ENCODE data around the gene RSBN1L.
A peak's percentile ranks its signal among the peaks of the same experiment; 100 is the strongest.

The RSBN1L gene

DNA sequence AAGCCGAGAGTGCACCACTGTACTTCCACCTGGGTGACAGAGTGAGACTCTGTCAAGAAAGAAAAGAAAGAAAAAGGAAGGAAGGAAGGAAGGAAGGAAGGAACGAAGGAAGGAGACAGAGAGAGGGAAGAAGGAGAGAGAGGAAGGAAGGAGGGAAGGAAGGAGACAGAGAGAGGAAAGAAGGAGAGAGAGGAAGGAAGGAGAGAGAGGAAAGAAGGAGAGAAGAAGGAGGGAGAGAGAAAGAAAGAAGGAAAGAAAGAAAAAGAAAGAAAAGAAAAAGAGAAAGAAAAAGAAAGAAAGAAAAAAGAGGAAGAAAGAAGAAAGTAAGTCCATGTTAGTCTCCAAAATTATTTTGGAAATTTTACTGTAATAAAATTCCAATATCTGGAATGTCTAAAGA is 33.4 kb upstream of the RSBN1L start:
- Histone ChIP-seq H3K9me3 (ENCODE audit: low read length) (no peaks in the 10 kb centered on the region), H3K9ac (ENCODE audit: low read length) (no peak overlapping the region), H3K4me1 (ENCODE audit: insufficient read depth, low read length) (no peaks in the 10 kb centered on the region), H3K27ac (ENCODE audit: low read depth, low read length) (no peak overlapping the region), H3K36me3 (ENCODE audit: insufficient read depth, low read length) (no peaks in the 10 kb centered on the region), H3K27me3 (ENCODE audit: control insufficient read depth in 1 of 2, insufficient read depth in 2 of 2, low read length in 2 of 2) (no peaks in the 10 kb centered on the region), H3K4me3 (ENCODE audit: low read depth in 1 of 2, low read length in 2 of 2) (no peak overlapping the region)

DNA sequence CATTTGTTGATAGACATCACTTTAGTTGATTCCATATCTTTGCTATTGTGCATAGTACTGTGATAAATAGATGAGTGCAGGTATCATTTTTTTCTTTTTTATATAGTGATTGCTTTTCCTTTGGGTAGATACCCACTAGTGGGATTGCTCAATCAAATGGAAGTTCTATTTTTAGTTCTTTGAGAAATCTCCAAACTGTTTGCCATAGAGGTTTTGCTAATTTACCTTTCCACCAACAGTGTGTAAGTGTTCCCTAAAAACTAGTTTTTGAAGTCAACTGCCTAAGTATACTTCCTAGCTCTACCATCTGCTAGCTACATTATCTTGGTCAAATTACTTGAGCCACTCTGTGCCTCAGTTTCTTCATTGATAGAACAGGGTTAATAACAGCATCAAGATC is 31.5 kb upstream of the RSBN1L start:
- H3K4me1 ChIP-seq (ENCODE audit: insufficient read depth, low read length): no peaks in the 10 kb centered on the region
- no peak overlapping the region for H3K27ac ChIP-seq (ENCODE audit: low read depth, low read length)
- no peak overlapping the region for H3K9ac ChIP-seq (ENCODE audit: low read length)
- H3K4me3 ChIP-seq (ENCODE audit: low read depth in 1 of 2, low read length in 2 of 2): no peak overlapping the region
- no peaks in the 10 kb centered on the region for H3K9me3 ChIP-seq (ENCODE audit: low read length)
- H3K36me3 ChIP-seq (ENCODE audit: insufficient read depth, low read length): no peaks in the 10 kb centered on the region
- no peaks in the 10 kb centered on the region for H3K27me3 ChIP-seq (ENCODE audit: control insufficient read depth in 1 of 2, insufficient read depth in 2 of 2, low read length in 2 of 2)

DNA sequence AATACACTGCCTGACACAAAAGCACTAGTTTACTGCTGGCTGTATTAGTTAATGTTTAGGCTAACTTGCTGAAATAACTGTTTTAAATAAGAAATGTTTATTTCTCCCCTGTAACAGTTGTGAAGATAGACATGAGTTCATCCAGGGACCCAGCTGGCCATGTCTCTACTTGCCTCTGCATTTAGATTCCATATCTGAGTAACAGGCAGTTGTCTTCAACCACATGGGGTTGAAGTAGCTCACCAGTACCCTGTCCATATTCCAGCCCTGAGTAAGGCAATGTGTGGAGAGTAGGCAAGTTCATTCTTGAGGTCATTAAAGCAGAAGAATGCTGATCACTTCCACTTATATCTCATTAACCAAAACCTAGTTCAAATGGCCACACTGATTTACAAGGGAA is 31.1 kb upstream of the RSBN1L start:
- no peaks in the 10 kb centered on the region for H3K36me3 ChIP-seq (ENCODE audit: insufficient read depth, low read length)
- H3K4me1 ChIP-seq (ENCODE audit: insufficient read depth, low read length): no peaks in the 10 kb centered on the region
- no peak overlapping the region for H3K9ac ChIP-seq (ENCODE audit: low read length)
- no peak overlapping the region for H3K27ac ChIP-seq (ENCODE audit: low read depth, low read length)
- no peaks in the 10 kb centered on the region for H3K9me3 ChIP-seq (ENCODE audit: low read length)
- H3K4me3 ChIP-seq (ENCODE audit: low read depth in 1 of 2, low read length in 2 of 2): no peak overlapping the region
- H3K27me3 ChIP-seq (ENCODE audit: control insufficient read depth in 1 of 2, insufficient read depth in 2 of 2, low read length in 2 of 2): no peaks in the 10 kb centered on the region

DNA sequence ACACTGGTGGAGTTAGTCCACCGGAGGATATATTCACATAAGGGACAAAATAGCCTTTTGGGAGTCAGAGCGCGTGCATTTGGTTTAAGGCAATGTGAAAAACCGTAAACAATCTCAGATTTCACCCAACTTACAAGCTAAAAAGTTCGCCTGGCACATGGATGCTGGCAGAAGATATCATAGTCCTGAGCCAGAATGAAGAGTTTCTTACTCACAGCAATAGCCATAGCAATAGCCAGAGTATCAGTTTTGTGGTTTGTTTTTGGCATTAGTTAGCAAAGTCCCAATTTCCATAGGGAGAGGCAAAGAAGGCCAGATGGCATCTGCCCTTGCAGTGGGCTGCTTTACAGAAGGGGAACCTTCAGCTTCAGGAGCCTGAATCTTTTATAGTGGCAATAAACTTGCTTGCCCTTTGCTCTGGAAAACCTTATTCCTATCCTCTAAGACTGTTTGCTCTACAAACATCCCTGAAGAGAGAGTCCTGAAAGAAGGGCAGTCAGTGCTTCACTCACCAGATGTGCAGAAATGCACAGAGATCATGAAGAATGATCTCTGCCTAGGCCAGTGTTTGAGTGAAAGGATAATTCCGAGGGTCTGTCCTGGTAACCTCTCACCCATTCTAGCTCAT is 28.7 kb upstream of the RSBN1L start:
- Histone ChIP-seq H3K4me3 (ENCODE audit: low read depth in 1 of 2, low read length in 2 of 2) (no peak overlapping the region), H3K9ac (ENCODE audit: low read length) (no peak overlapping the region), H3K4me1 (ENCODE audit: insufficient read depth, low read length) (no peaks in the 10 kb centered on the region), H3K27ac (ENCODE audit: low read depth, low read length) (no peak overlapping the region), H3K36me3 (ENCODE audit: insufficient read depth, low read length) (no peaks in the 10 kb centered on the region), H3K9me3 (ENCODE audit: low read length) (no peaks in the 10 kb centered on the region), H3K27me3 (ENCODE audit: control insufficient read depth in 1 of 2, insufficient read depth in 2 of 2, low read length in 2 of 2) (no peaks in the 10 kb centered on the region)

DNA sequence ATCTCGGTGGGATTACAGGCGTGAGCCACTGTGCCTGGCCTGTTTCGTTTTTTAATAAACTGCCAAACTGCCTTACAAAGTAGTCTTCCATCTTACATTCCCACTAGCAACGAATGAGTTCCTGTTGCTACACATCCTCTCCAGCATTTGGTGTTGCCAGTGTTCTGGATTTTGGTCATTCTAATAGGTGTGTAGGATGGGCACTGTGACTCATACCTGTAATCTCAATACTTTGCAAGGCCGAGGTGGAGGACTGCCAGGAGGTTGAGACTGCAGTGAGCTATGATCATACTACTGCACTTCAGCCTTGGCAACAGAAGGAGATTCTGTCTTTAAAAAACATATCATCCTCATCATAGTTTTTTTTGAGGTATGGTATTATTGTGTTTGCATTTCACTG is 21.4 kb upstream of the RSBN1L start:
- Histone ChIP-seq H3K4me3 (ENCODE audit: low read depth in 1 of 2, low read length in 2 of 2) (no peak overlapping the region), H3K9me3 (ENCODE audit: low read length) (no peaks in the 10 kb centered on the region), H3K4me1 (ENCODE audit: insufficient read depth, low read length) (no peaks in the 10 kb centered on the region), H3K27ac (ENCODE audit: low read depth, low read length) (no peak overlapping the region), H3K9ac (ENCODE audit: low read length) (no peak overlapping the region), H3K36me3 (ENCODE audit: insufficient read depth, low read length) (no peaks in the 10 kb centered on the region), H3K27me3 (ENCODE audit: control insufficient read depth in 1 of 2, insufficient read depth in 2 of 2, low read length in 2 of 2) (no peaks in the 10 kb centered on the region)

DNA sequence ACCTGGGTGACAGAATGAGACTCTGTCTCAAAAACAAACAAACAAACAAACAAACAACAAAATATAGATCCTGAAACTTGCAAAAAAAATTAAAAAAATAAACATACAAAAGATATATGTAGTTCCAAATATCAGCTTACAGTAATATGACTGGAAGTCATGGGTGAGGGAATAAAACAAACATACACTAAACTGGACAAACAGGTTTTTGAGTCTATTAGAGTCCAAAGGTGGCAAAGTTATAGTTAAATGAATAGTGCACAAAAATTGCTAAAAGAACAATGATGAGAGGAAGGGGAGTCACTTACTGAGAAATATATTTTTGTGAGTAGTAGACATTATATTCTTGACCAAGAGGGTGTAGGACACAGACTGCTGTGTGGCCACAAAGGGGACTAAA is 16.7 kb upstream of the RSBN1L start:
- H3K36me3 ChIP-seq (ENCODE audit: insufficient read depth, low read length): peaks cover 6% of the 10 kb centered on the region
- no peak overlapping the region for H3K9ac ChIP-seq (ENCODE audit: low read length)
- no peak overlapping the region for H3K4me3 ChIP-seq (ENCODE audit: low read depth in 1 of 2, low read length in 2 of 2)
- H3K4me1 ChIP-seq (ENCODE audit: insufficient read depth, low read length): no peaks in the 10 kb centered on the region
- H3K9me3 ChIP-seq (ENCODE audit: low read length): no peaks in the 10 kb centered on the region
- H3K27ac ChIP-seq (ENCODE audit: low read depth, low read length): no peak overlapping the region
- no peaks in the 10 kb centered on the region for H3K27me3 ChIP-seq (ENCODE audit: control insufficient read depth in 1 of 2, insufficient read depth in 2 of 2, low read length in 2 of 2)

DNA sequence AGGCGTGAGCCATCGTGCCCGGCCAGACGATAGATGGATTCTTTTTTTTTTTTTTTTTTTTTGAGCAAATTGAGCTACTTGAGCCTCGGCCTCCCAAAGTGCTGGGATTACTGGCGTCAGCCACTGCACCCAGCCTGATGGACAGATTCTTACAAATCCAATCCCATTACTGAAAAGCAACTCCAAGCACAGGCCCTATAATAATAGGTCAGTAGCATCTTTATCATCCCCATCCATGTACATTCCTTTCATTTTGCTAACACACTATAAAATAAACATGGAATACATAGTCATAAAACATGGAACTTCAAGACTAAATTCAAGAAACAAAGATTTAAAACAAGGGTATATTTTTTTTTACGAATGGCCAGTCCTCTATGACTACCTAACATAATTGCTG is 16.0 kb upstream of the RSBN1L start:
- Histone ChIP-seq H3K4me1 (ENCODE audit: insufficient read depth, low read length) (peaks cover 2% of the 10 kb centered on the region), H3K27ac (ENCODE audit: low read depth, low read length) (no peak overlapping the region)

DNA sequence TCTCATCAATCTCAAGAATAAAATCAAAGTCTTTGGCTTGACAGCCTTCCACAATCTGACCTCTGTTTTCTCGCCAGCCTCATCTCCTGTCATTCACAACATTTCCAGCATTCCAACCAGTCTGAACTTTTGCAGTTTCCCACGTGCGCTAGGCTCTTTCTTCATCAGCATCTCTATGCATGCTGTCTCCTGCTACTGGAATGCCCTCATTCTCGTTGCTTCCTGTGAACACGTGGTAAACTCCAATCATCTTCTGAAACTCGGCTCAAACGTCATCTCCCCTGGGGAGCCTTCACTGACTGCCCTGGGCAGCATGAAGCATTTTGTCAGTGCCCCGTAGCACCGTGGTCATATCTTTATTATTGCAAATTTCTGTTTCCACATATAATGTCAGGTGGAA is 12.2 kb upstream of the RSBN1L start:
- no peaks in the 10 kb centered on the region for H3K27me3 ChIP-seq (ENCODE audit: control insufficient read depth in 1 of 2, insufficient read depth in 2 of 2, low read length in 2 of 2)
- H3K4me1 ChIP-seq (ENCODE audit: insufficient read depth, low read length): peaks cover 4% of the 10 kb centered on the region
- no peak overlapping the region for H3K4me3 ChIP-seq (ENCODE audit: low read depth in 1 of 2, low read length in 2 of 2)
- H3K27ac ChIP-seq (ENCODE audit: low read depth, low read length): no peak overlapping the region
- no peaks in the 10 kb centered on the region for H3K9me3 ChIP-seq (ENCODE audit: low read length)
- H3K9ac ChIP-seq (ENCODE audit: low read length): no peak overlapping the region
- H3K36me3 ChIP-seq (ENCODE audit: insufficient read depth, low read length): peaks cover 6% of the 10 kb centered on the region

More for the DNA sequence above, 16.0 kb upstream of the RSBN1L start:
- H3K4me3 ChIP-seq (ENCODE audit: low read depth in 1 of 2, low read length in 2 of 2): no peak overlapping the region
- H3K36me3 ChIP-seq (ENCODE audit: insufficient read depth, low read length): peaks cover 6% of the 10 kb centered on the region
- no peak overlapping the region for H3K9ac ChIP-seq (ENCODE audit: low read length)
- no peaks in the 10 kb centered on the region for H3K9me3 ChIP-seq (ENCODE audit: low read length)
- H3K27me3 ChIP-seq (ENCODE audit: control insufficient read depth in 1 of 2, insufficient read depth in 2 of 2, low read length in 2 of 2): no peaks in the 10 kb centered on the region

DNA sequence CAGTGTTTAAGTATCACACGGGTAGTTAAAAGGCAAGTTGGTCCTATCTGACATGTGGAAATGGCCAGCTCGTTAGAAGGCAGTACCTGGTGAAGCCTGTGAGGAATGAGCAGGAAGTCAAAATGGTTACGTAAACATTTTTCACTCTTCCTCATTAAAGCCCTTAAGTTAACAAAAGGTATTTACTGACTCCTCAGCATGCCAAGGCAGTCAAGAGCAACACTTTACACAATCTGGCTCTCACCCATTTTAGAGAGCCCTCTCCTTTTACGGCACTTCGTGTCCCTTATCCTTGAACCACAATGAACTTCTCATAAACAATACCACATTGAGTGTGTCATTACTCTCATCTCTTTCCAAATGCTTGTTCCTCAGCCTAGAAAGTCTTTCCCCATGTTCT is 11.0 kb upstream of the RSBN1L start:
- H3K27me3 ChIP-seq (ENCODE audit: control insufficient read depth in 1 of 2, insufficient read depth in 2 of 2, low read length in 2 of 2): no peaks in the 10 kb centered on the region
- H3K4me3 ChIP-seq (ENCODE audit: low read depth in 1 of 2, low read length in 2 of 2): no peak overlapping the region
- H3K36me3 ChIP-seq (ENCODE audit: insufficient read depth, low read length): peaks cover 10% of the 10 kb centered on the region
- no peak overlapping the region for H3K9ac ChIP-seq (ENCODE audit: low read length)
- peak overlapping the region; percentile 12 for H3K27ac ChIP-seq (ENCODE audit: low read depth, low read length)
- H3K4me1 ChIP-seq (ENCODE audit: insufficient read depth, low read length): peaks cover 4% of the 10 kb centered on the region
- no peaks in the 10 kb centered on the region for H3K9me3 ChIP-seq (ENCODE audit: low read length)

DNA sequence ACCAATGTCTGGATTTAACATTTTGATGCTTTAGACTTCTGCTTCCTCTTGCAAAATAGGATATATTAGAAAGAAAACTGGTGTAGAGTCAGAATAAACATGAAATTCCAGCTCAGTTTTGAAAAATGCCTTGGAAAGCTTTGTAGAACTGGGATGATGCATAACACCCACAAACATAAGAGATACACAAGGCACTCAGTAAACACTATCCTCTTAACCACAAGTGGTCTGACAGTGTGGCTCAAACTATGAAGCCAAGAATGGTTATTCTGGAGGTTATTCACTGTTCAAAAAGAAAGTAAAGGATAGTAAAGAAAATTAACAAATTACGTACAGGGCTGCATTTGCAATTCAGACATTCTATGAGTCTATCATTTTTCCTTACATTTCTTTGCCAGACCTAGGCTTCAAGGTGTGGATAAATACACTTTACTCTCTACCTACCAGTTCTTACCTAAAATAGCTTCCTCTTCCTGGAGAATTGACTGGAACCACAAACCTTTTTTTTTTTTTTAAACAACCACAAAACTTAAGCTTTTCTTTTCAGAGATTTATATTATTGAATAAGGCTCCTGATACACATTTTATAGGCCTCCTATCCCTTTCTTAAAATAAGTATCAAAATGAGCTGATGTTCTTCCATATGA is 9.0 kb upstream of the RSBN1L start:
- Histone ChIP-seq H3K9me3 (ENCODE audit: low read length) (no peaks in the 10 kb centered on the region), H3K36me3 (ENCODE audit: insufficient read depth, low read length) (peaks cover 13% of the 10 kb centered on the region), H3K27me3 (ENCODE audit: control insufficient read depth in 1 of 2, insufficient read depth in 2 of 2, low read length in 2 of 2) (no peaks in the 10 kb centered on the region), H3K4me1 (ENCODE audit: insufficient read depth, low read length) (peaks cover 4% of the 10 kb centered on the region), H3K4me3 (ENCODE audit: low read depth in 1 of 2, low read length in 2 of 2) (no peak overlapping the region), H3K27ac (ENCODE audit: low read depth, low read length) (no peak overlapping the region), H3K9ac (ENCODE audit: low read length) (no peak overlapping the region)

DNA sequence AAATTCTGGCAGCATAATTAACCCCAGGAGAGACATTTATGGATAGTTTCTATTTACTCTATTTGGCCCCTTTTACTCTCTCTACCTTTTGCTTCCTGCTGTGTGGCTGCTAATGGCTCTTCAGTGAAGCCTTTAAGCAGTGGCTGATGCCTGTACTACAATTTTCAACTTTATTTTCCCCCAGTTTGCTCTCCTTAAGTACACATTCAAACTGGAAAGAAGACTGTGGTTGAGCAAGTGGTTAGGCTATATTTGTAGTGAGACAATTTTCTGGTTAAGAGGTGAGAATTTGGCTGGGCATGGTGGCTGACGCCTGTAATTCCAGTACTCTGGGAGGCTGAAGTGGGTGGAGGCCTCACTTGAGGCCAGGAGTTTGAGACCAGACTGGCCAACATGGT is 8.5 kb upstream of the RSBN1L start:
- H3K4me3 ChIP-seq (ENCODE audit: low read depth in 1 of 2, low read length in 2 of 2): no peak overlapping the region
- peaks cover 4% of the 10 kb centered on the region for H3K4me1 ChIP-seq (ENCODE audit: insufficient read depth, low read length)
- no peak overlapping the region for H3K9ac ChIP-seq (ENCODE audit: low read length)
- H3K9me3 ChIP-seq (ENCODE audit: low read length): no peaks in the 10 kb centered on the region
- no peak overlapping the region for H3K27ac ChIP-seq (ENCODE audit: low read depth, low read length)
- peaks cover 10% of the 10 kb centered on the region for H3K36me3 ChIP-seq (ENCODE audit: insufficient read depth, low read length)
- no peaks in the 10 kb centered on the region for H3K27me3 ChIP-seq (ENCODE audit: control insufficient read depth in 1 of 2, insufficient read depth in 2 of 2, low read length in 2 of 2)

DNA sequence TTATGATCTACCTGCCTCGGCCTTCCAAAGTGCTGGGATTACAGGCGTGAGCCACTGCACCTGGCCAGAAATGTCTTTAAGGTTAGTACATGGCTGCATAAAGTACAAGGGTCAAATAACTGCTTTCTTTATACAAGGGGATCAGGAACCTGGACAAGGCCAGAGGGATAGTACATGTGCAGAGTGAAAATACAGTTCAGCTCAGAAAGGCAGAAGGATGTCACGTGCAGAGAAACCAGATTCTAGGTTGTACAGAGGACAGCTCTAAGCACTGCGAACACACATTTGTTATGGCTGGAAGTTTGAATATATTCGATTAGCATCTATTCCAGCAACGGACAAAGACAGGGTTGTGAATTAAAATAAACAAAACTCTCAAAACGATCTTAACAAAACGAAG is 6.0 kb upstream of the RSBN1L start:
- Histone ChIP-seq H3K27me3 (ENCODE audit: control insufficient read depth in 1 of 2, insufficient read depth in 2 of 2, low read length in 2 of 2) (no peaks in the 10 kb centered on the region), H3K27ac (ENCODE audit: low read depth, low read length) (no peak overlapping the region), H3K9me3 (ENCODE audit: low read length) (no peaks in the 10 kb centered on the region), H3K4me1 (ENCODE audit: insufficient read depth, low read length) (peaks cover 9% of the 10 kb centered on the region), H3K9ac (ENCODE audit: low read length) (no peak overlapping the region), H3K4me3 (ENCODE audit: low read depth in 1 of 2, low read length in 2 of 2) (no peak overlapping the region), H3K36me3 (ENCODE audit: insufficient read depth, low read length) (peaks cover 7% of the 10 kb centered on the region)

Measured in muscle layer of colon (tissue), 2 donors.